A549 (cell line): Measurements from ENCODE around the gene LRRIQ3.

ENCODE experiments used
- BCL3 ChIP-seq: fragments of >200 bp; sonication (Bioruptor Twin); formaldehyde crosslinking; IDR thresholded peaks from 3 replicates; pipeline ENCODE4 v1.6.1; 2016
- CEBPB ChIP-seq, 2 experiments: fragments of >200 bp in 1 of 2; sonication (Bioruptor Twin) in 1 of 2; formaldehyde crosslinking in 1 of 2; IDR thresholded peaks; 2 replicates each; pipeline ENCODE4 v1.6.1; 2012 to 2016
- EHMT2 ChIP-seq: fragments of 200-600 bp; sonication (generic); IDR thresholded peaks from 2 replicates; pipeline ENCODE4 v1.6.1; 2016; ENCODE audit warnings: antibody characterized with exemption, low read depth, mild to moderate bottlenecking, moderate library complexity
- FOSL2 ChIP-seq, 2 experiments: fragments of 450-650 bp in 1 of 2; fragments of >200 bp in 1 of 2; sonication (Bioruptor Twin) in 1 of 2; formaldehyde crosslinking; IDR thresholded peaks; 2 replicates each; pipeline versions ENCODE4 v1.5.0 to v1.6.1; 2016 to 2020; ENCODE audit warnings: mild to moderate bottlenecking in 1 of 2, moderate library complexity in 1 of 2
- KDM5A ChIP-seq: fragments of 200-600 bp; sonication (generic); IDR thresholded peaks from 2 replicates; pipeline ENCODE4 v1.6.1; 2016; ENCODE audit warnings: antibody characterized with exemption, mild to moderate bottlenecking
- MAX ChIP-seq: IDR thresholded peaks from 2 replicates; pipeline ENCODE4 v1.6.1; 2012
- MAZ ChIP-seq: fragments of 150-350 bp; IDR thresholded peaks from 2 replicates; pipeline ENCODE4 v1.6.1; 2014; ENCODE audit warnings: antibody characterized with exemption, low read depth, low read length, borderline replicate concordance
- MYC ChIP-seq: IDR thresholded peaks from 2 replicates; pipeline ENCODE4 v1.6.1; 2012; ENCODE audit warnings: mild to moderate bottlenecking, inconsistent platforms, low read length, improper control_type of control experiment, borderline replicate concordance
- POLR2A ChIP-seq: IDR thresholded peaks from 2 replicates; pipeline ENCODE4 v1.6.1; 2012; ENCODE audit warnings: mild to moderate bottlenecking, low read length
- RAD21 ChIP-seq, 2 experiments: fragments of >200 bp in 1 of 2; sonication (Bioruptor Twin) in 1 of 2; formaldehyde crosslinking in 1 of 2; IDR thresholded peaks in 1 of 2; conservative IDR thresholded peaks in 1 of 2; 2 replicates in 1 of 2; 3 replicates in 1 of 2; pipeline ENCODE4 v1.6.1; 2012 to 2018; ENCODE audit warnings: inconsistent platforms in 1 of 2
- REST ChIP-seq: fragments of 200-600 bp; sonication (generic); IDR thresholded peaks from 2 replicates; pipeline ENCODE4 v1.6.1; 2016; ENCODE audit warnings: antibody characterized with exemption, mild to moderate bottlenecking, moderate library complexity
- RFX5 ChIP-seq: fragments of 450-650 bp; IDR thresholded peaks from 2 replicates; pipeline ENCODE4 v1.7.1; 2014; ENCODE audit warnings: antibody characterized with exemption, mild to moderate bottlenecking, moderate library complexity
- USF2 ChIP-seq: fragments of 450-650 bp; IDR thresholded peaks from 2 replicates; pipeline ENCODE4 v1.6.1; 2014; ENCODE audit warnings: antibody characterized with exemption
- TF ChIP-seq, protein P1 (sequence below): fragments of >200 bp; sonication (Bioruptor Twin); formaldehyde crosslinking; IDR thresholded peaks from 3 replicates; pipeline ENCODE4 v1.5.1; 2016

- TF ChIP-seq, protein P1, sequence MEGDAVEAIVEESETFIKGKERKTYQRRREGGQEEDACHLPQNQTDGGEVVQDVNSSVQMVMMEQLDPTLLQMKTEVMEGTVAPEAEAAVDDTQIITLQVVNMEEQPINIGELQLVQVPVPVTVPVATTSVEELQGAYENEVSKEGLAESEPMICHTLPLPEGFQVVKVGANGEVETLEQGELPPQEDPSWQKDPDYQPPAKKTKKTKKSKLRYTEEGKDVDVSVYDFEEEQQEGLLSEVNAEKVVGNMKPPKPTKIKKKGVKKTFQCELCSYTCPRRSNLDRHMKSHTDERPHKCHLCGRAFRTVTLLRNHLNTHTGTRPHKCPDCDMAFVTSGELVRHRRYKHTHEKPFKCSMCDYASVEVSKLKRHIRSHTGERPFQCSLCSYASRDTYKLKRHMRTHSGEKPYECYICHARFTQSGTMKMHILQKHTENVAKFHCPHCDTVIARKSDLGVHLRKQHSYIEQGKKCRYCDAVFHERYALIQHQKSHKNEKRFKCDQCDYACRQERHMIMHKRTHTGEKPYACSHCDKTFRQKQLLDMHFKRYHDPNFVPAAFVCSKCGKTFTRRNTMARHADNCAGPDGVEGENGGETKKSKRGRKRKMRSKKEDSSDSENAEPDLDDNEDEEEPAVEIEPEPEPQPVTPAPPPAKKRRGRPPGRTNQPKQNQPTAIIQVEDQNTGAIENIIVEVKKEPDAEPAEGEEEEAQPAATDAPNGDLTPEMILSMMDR = no peak
- TF ChIP-seq FOSL2 (IDR thresholded peaks at IDR 0.05) = no peak
- TF ChIP-seq FOSL2 (CRISPR knock-in tag; IDR thresholded peaks at IDR 0.05) = no peak
- TF ChIP-seq REST = no peak
- no peak for TF ChIP-seq POLR2A
- no peak for TF ChIP-seq MAX
- TF ChIP-seq MYC = no peak
- no peak for TF ChIP-seq USF2
- no peak for TF ChIP-seq RAD21 (conservative IDR thresholded peaks at IDR 0.05 in 1 of 2, IDR thresholded peaks at IDR 0.05 in 1 of 2)
- no peak for TF ChIP-seq MAZ
- no peak for TF ChIP-seq RFX5
- TF ChIP-seq KDM5A = no peak
- no peak for TF ChIP-seq BCL3
- no peak for TF ChIP-seq CEBPB (IDR thresholded peaks at IDR 0.05)
- TF ChIP-seq EHMT2 = no peak
Observed at GRCh38 chr1:74236440-74236839, 38.5 kb upstream of the LRRIQ3 start.
